Vagina (tissue), 2 donors: ENCODE data around the gene P2RX6.

Source experiments
- POLR2A ChIP-seq, 2 donors: fragments of 450-650 bp; IDR thresholded peaks; one replicate each; pipeline ENCODE4 v1.6.1; 2017; ENCODE audit warnings: antibody characterized with exemption in 2 of 2, mild to moderate bottlenecking in 2 of 2, moderate library complexity in 2 of 2
- POLR2AphosphoS5 ChIP-seq, 2 donors: sonication (generic); formaldehyde crosslinking; IDR thresholded peaks; one replicate each; pipeline ENCODE4 v1.9.0; 2017; ENCODE audit warnings: antibody characterized with exemption in 2 of 2, mild to moderate bottlenecking in 2 of 2, low read depth in 1 of 2; ENCODE audit not compliant: insufficient read depth in 1 of 2
- TF ChIP-seq, protein P1 (sequence below), 3 experiments: fragments of 450-650 bp in 2 of 3; fragments of 200-600 bp in 1 of 3; sonication (generic) in 1 of 3; IDR thresholded peaks; one replicate each; pipeline ENCODE4 v1.5.1; 2017 to 2019; ENCODE audit warnings: antibody characterized with exemption in 3 of 3, mild to moderate bottlenecking in 2 of 3, moderate library complexity in 2 of 3

- TF ChIP-seq, protein P1, sequence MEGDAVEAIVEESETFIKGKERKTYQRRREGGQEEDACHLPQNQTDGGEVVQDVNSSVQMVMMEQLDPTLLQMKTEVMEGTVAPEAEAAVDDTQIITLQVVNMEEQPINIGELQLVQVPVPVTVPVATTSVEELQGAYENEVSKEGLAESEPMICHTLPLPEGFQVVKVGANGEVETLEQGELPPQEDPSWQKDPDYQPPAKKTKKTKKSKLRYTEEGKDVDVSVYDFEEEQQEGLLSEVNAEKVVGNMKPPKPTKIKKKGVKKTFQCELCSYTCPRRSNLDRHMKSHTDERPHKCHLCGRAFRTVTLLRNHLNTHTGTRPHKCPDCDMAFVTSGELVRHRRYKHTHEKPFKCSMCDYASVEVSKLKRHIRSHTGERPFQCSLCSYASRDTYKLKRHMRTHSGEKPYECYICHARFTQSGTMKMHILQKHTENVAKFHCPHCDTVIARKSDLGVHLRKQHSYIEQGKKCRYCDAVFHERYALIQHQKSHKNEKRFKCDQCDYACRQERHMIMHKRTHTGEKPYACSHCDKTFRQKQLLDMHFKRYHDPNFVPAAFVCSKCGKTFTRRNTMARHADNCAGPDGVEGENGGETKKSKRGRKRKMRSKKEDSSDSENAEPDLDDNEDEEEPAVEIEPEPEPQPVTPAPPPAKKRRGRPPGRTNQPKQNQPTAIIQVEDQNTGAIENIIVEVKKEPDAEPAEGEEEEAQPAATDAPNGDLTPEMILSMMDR (IDR thresholded peaks at IDR 0.05): no peak
- no peak for TF ChIP-seq POLR2A (IDR thresholded peaks at IDR 0.05)
- TF ChIP-seq POLR2AphosphoS5 (IDR thresholded peaks at IDR 0.05; ENCODE audit: insufficient read depth in 1 of 2, low read depth in 1 of 2): no peak
These were observed 18.9 kb upstream of the P2RX6 start for GRCh38 chr22:20996031-20996410.
